G401 (cell line): ENCODE results near the gene RGS6. TPM values are rescaled to one million over a fixed set of nuclear protein-coding genes. Genes with fewer than 3 reads are reported as not detected.

Experiments used
- DNase-seq: peaks from one replicate; pipeline ENCODE4 v3.0.0-alpha.2; 2015; ENCODE audit warnings: low spot score
- in situ Hi-C: cut with HindIII; loops from 2 replicates; pipeline ENCODE4 v1.10.0; 2016; ENCODE audit warnings: low sequenced_read_pairs, mixed read lengths
- total RNA-seq: library from RNA; depleted of rRNA; stranded (reverse); fragments of >200 nt; shearing (Covaris generic); gene quantifications from 2 replicates; pipeline ENCODE4 v1.2.3, GENCODE V29; 2014

RGS6 gene
- total RNA-seq, 1 experiment from 2014 or later, result not detected

- no peak for DNase-seq
- in situ Hi-C loops, result no loop called here
Observed at GRCh38 chr14:72598306-72598705, 666.1 kb downstream of the RGS6 start.

GRCh38 chr14:72599579-72600470, 667.6 kb downstream of the RGS6 start:
- DNase-seq, result peak; percentile 92
- in situ Hi-C loops, result no loop called here

GRCh38 chr14:72600551-72601330, 668.5 kb downstream of the RGS6 start:
- in situ Hi-C loops, result no loop called here
- no peak for DNase-seq

- in situ Hi-C loops, result no loop called here
- no peak for DNase-seq
Observed at GRCh38 chr14:72603639-72604038, 671.4 kb downstream of the RGS6 start.

GRCh38 chr14:72604133-72604532, 671.9 kb downstream of the RGS6 start:
- no peak for DNase-seq
- in situ Hi-C loops, result no loop called here

GRCh38 chr14:72605096-72605920, 673.1 kb downstream of the RGS6 start:
- in situ Hi-C loops, result no loop called here
- no peak for DNase-seq

GRCh38 chr14:72605921-72606220, 673.6 kb downstream of the RGS6 start:
- DNase-seq, result no peak
- in situ Hi-C loops, result no loop called here

- in situ Hi-C loops, result no loop called here
- no peak for DNase-seq
Observed at GRCh38 chr14:72606879-72607278, 674.6 kb downstream of the RGS6 start.

- in situ Hi-C loops, result no loop called here
- no peak for DNase-seq
Observed at GRCh38 chr14:72607386-72608130, 675.3 kb downstream of the RGS6 start.

GRCh38 chr14:72608391-72609204, 676.4 kb downstream of the RGS6 start:
- no peak for DNase-seq
- in situ Hi-C loops, result no loop called here

- no peak for DNase-seq
- in situ Hi-C loops, result no loop called here
Observed at GRCh38 chr14:72609205-72609916, 677.1 kb downstream of the RGS6 start.

GRCh38 chr14:72610096-72610830, 678.0 kb downstream of the RGS6 start:
- in situ Hi-C loops, result no loop called here
- no peak for DNase-seq

- in situ Hi-C loops, result no loop called here
- DNase-seq, result peak; percentile 34
Observed at GRCh38 chr14:72610831-72611200, 678.6 kb downstream of the RGS6 start.

GRCh38 chr14:72611506-72611905, 679.3 kb downstream of the RGS6 start:
- no peak for DNase-seq
- in situ Hi-C loops, result no loop called here

GRCh38 chr14:72612041-72612440, 679.8 kb downstream of the RGS6 start:
- DNase-seq, result peak; percentile 95
- in situ Hi-C loops, result no loop called here

- in situ Hi-C loops, result no loop called here
- DNase-seq, result peak; percentile 62
Observed at GRCh38 chr14:72613231-72613974, 681.2 kb downstream of the RGS6 start.

GRCh38 chr14:72613975-72614319, 681.7 kb downstream of the RGS6 start:
- in situ Hi-C loops, result no loop called here
- DNase-seq, result no peak
